ENCODE measurements around the gene CMC4. TPM values are rescaled to one million over a fixed set of nuclear protein-coding genes. Genes with fewer than 3 reads are reported as not detected.

The CMC4 gene
- total RNA-seq (2014; rRNA removed; shearing (Covaris generic)) = 25.1 and 38.5 TPM in 2 replicates

- peak; percentile 63 to 76 for DNase-seq (ENCODE audit: low read depth in 1 of 2, low spot score in 2 of 2)
- Histone ChIP-seq H3K27ac (peak within 1 kb of the TSS; percentile 95), H3K27me3 (replicated peaks) (no peaks in the 10 kb centered on the region), H3K4me1 (replicated peaks) (peaks cover 14% of the 10 kb centered on the region), H3K9me3 (replicated peaks) (no peaks in the 10 kb centered on the region), H3K36me3 (peaks cover 9% of the 10 kb centered on the region; the same call in 1 of the 2 replicates), H3K4me3 (peak within 1 kb of the TSS; percentile 72)
Observed at GRCh38 chrX:155070975-155071693, at the start of gene CMC4, which contains the start of the genes BRCC3 and MTCP1. Gene CMC4, minus strand, starts transcription at chrX:155071136. Its CDS starts 7,113 bp downstream, at chrX:155064023. Gene BRCC3, plus strand, starts transcription at chrX:155071508. Its CDS starts 20 bp downstream, at chrX:155071528. Gene MTCP1, minus strand, starts transcription at chrX:155071136. Its CDS starts 5,126 bp downstream, at chrX:155066010.

GRCh38 chrX:155115174-155115819 is 44.4 kb upstream of the CMC4 start:
- no peak overlapping the region for H3K27ac ChIP-seq
- H3K4me3 ChIP-seq = no peak overlapping the region
- no peak for DNase-seq (ENCODE audit: low read depth in 1 of 2, low spot score in 2 of 2)
- H3K27me3 ChIP-seq (replicated peaks) = no peaks in the 10 kb centered on the region
- 0 out of 2 replicates have a peak, but pooled peaks cover 3% of the 10 kb centered on the region for H3K36me3 ChIP-seq
- H3K4me1 ChIP-seq (replicated peaks) = no peaks in the 10 kb centered on the region
- no peaks in the 10 kb centered on the region for H3K9me3 ChIP-seq (replicated peaks)

GRCh38 chrX:155113097-155113496 is 42.2 kb upstream of the CMC4 start:
- DNase-seq (ENCODE audit: low read depth in 1 of 2, low spot score in 2 of 2) = no peak
- H3K27me3 ChIP-seq (replicated peaks) = no peaks in the 10 kb centered on the region
- no peak overlapping the region for H3K4me3 ChIP-seq
- no peaks in the 10 kb centered on the region for H3K4me1 ChIP-seq (replicated peaks)
- H3K9me3 ChIP-seq (replicated peaks) = no peaks in the 10 kb centered on the region
- no peak overlapping the region for H3K27ac ChIP-seq
- H3K36me3 ChIP-seq = 0 out of 2 replicates have a peak, but pooled peaks cover 5% of the 10 kb centered on the region

- H3K4me3 ChIP-seq = no peak overlapping the region
- no peak for DNase-seq (ENCODE audit: low read depth in 1 of 2, low spot score in 2 of 2)
- no peaks in the 10 kb centered on the region for H3K27me3 ChIP-seq (replicated peaks)
- H3K9me3 ChIP-seq (replicated peaks) = no peaks in the 10 kb centered on the region
- H3K36me3 ChIP-seq = 0 out of 2 replicates have a peak, but pooled peaks cover 5% of the 10 kb centered on the region
- H3K4me1 ChIP-seq (replicated peaks) = no peaks in the 10 kb centered on the region
- no peak overlapping the region for H3K27ac ChIP-seq
Observed at GRCh38 chrX:155112171-155112570, 41.2 kb upstream of the CMC4 start.

- 0 out of 2 replicates have a peak, but pooled peaks cover 5% of the 10 kb centered on the region for H3K36me3 ChIP-seq
- H3K4me3 ChIP-seq = no peak overlapping the region
- no peaks in the 10 kb centered on the region for H3K9me3 ChIP-seq (replicated peaks)
- H3K4me1 ChIP-seq (replicated peaks) = no peaks in the 10 kb centered on the region
- H3K27ac ChIP-seq = no peak overlapping the region
- no peaks in the 10 kb centered on the region for H3K27me3 ChIP-seq (replicated peaks)
- DNase-seq (ENCODE audit: low read depth in 1 of 2, low spot score in 2 of 2) = no peak
Observed at GRCh38 chrX:155108427-155108826, 37.5 kb upstream of the CMC4 start.

GRCh38 chrX:155105919-155106318 is 35.0 kb upstream of the CMC4 start:
- Histone ChIP-seq H3K4me3 (no peak overlapping the region), H3K27ac (no peak overlapping the region), H3K4me1 (replicated peaks) (no peaks in the 10 kb centered on the region), H3K36me3 (0 out of 2 replicates have a peak, but pooled peaks cover 3% of the 10 kb centered on the region), H3K9me3 (replicated peaks) (no peaks in the 10 kb centered on the region), H3K27me3 (replicated peaks) (no peaks in the 10 kb centered on the region)
- no peak for DNase-seq (ENCODE audit: low read depth in 1 of 2, low spot score in 2 of 2)

- no peak overlapping the region for H3K4me3 ChIP-seq
- H3K9me3 ChIP-seq (replicated peaks) = no peaks in the 10 kb centered on the region
- peaks cover 9% of the 10 kb centered on the region; the same call in 1 of the 2 replicates for H3K36me3 ChIP-seq
- no peak overlapping the region for H3K27ac ChIP-seq
- peak in 1 of 2 experiments; percentile 2 for DNase-seq (ENCODE audit: low read depth in 1 of 2, low spot score in 2 of 2)
- H3K27me3 ChIP-seq (replicated peaks) = no peaks in the 10 kb centered on the region
- H3K4me1 ChIP-seq (replicated peaks) = no peaks in the 10 kb centered on the region
Observed at GRCh38 chrX:155094468-155095061, 23.6 kb upstream of the CMC4 start.

GRCh38 chrX:155086961-155087735 is 16.2 kb upstream of the CMC4 start:
- Histone ChIP-seq H3K4me3 (no peak overlapping the region), H3K9me3 (replicated peaks) (no peaks in the 10 kb centered on the region), H3K36me3 (no peaks in the 10 kb centered on the region), H3K27ac (no peak overlapping the region), H3K4me1 (replicated peaks) (no peaks in the 10 kb centered on the region), H3K27me3 (replicated peaks) (no peaks in the 10 kb centered on the region)
- no peak for DNase-seq (ENCODE audit: low read depth in 1 of 2, low spot score in 2 of 2)

- no peaks in the 10 kb centered on the region for H3K4me1 ChIP-seq (replicated peaks)
- no peaks in the 10 kb centered on the region for H3K36me3 ChIP-seq
- DNase-seq (ENCODE audit: low read depth in 1 of 2, low spot score in 2 of 2) = peak in 1 of 2 experiments; percentile 46
- no peaks in the 10 kb centered on the region for H3K27me3 ChIP-seq (replicated peaks)
- no peaks in the 10 kb centered on the region for H3K9me3 ChIP-seq (replicated peaks)
- no peak overlapping the region for H3K4me3 ChIP-seq
- H3K27ac ChIP-seq = no peak overlapping the region
Observed at GRCh38 chrX:155086202-155086840, 15.4 kb upstream of the CMC4 start.

GRCh38 chrX:155071694-155072280 is 851 bp upstream of the CMC4 start:
- Histone ChIP-seq H3K27me3 (replicated peaks) (no peaks in the 10 kb centered on the region), H3K4me3 (peak overlapping the region; percentile 72), H3K27ac (no peak overlapping the region), H3K4me1 (replicated peaks) (peaks cover 14% of the 10 kb centered on the region), H3K9me3 (replicated peaks) (no peaks in the 10 kb centered on the region), H3K36me3 (peaks cover 9% of the 10 kb centered on the region; the same call in 1 of the 2 replicates)
- no peak for DNase-seq (ENCODE audit: low read depth in 1 of 2, low spot score in 2 of 2)

GRCh38 chrX:155070663-155070974 is 317 bp downstream of the CMC4 start:
- Histone ChIP-seq H3K27me3 (replicated peaks) (no peaks in the 10 kb centered on the region), H3K9me3 (replicated peaks) (no peaks in the 10 kb centered on the region), H3K4me3 (peak overlapping the region; percentile 72), H3K4me1 (replicated peaks) (peaks cover 20% of the 10 kb centered on the region), H3K27ac (peak overlapping the region; percentile 95), H3K36me3 (peaks cover 9% of the 10 kb centered on the region; the same call in 1 of the 2 replicates)
- DNase-seq (ENCODE audit: low read depth in 1 of 2, low spot score in 2 of 2) = no peak

- Histone ChIP-seq H3K36me3 (peaks cover 6% of the 10 kb centered on the region; the same call in 1 of the 2 replicates), H3K4me1 (replicated peaks) (peaks cover 25% of the 10 kb centered on the region), H3K9me3 (replicated peaks) (no peaks in the 10 kb centered on the region), H3K27ac (peak overlapping the region; percentile 95), H3K4me3 (peak overlapping the region; percentile 72), H3K27me3 (replicated peaks) (no peaks in the 10 kb centered on the region)
- DNase-seq (ENCODE audit: low read depth in 1 of 2, low spot score in 2 of 2) = peak in 1 of 2 experiments; percentile 2
Observed at GRCh38 chrX:155070038-155070437, 898 bp downstream of the CMC4 start.
